IPS-20b (cell line): Measurements from ENCODE around the gene SMOC2.

Experiments
- H3K27ac ChIP-seq: one replicate; pipeline ENCODE4 v1.5.1; 2013; ENCODE audit warnings: low read length
- H3K27me3 ChIP-seq: 2 replicates; pipeline ENCODE4 v1.6.1; 2013; ENCODE audit warnings: mild to moderate bottlenecking, low read length, inconsistent platforms; ENCODE audit not compliant: insufficient read depth
- H3K36me3 ChIP-seq: 2 replicates; pipeline ENCODE4 v1.6.1; 2013; ENCODE audit warnings: low read depth, mild to moderate bottlenecking, inconsistent platforms, low read length, moderate library complexity; ENCODE audit not compliant: insufficient read depth
- H3K4me1 ChIP-seq: 2 replicates; pipeline ENCODE4 v1.6.1; 2013; ENCODE audit warnings: mild to moderate bottlenecking, control low read depth, inconsistent platforms, low read length, moderate library complexity; ENCODE audit not compliant: insufficient read depth
- H3K4me3 ChIP-seq: 2 replicates; pipeline ENCODE4 v1.5.1; 2013; ENCODE audit warnings: mild to moderate bottlenecking, low read length, inconsistent platforms
- H3K9ac ChIP-seq: 2 replicates; pipeline ENCODE4 v1.6.1; 2013; ENCODE audit warnings: low read depth, mild to moderate bottlenecking, inconsistent platforms, low read length, moderate library complexity
- H3K9me3 ChIP-seq: 2 replicates; pipeline ENCODE4 v1.6.1; 2013; ENCODE audit warnings: mild to moderate bottlenecking, low read depth, low read length, inconsistent platforms; ENCODE audit not compliant: insufficient read depth

Gene SMOC2

GRCh38 chr6:168496139-168496996 lies 55.4 kb downstream of the SMOC2 start:
- Histone ChIP-seq H3K27me3 (no peaks in the 10 kb centered on the region), H3K27ac (no peak overlapping the region), H3K4me3 (no peak overlapping the region), H3K4me1 (peaks cover 3% of the 10 kb centered on the region; the same call in 1 of the 2 replicates), H3K36me3 (no peaks in the 10 kb centered on the region), H3K9ac (no peak overlapping the region), H3K9me3 (no peaks in the 10 kb centered on the region)

- H3K9ac ChIP-seq = no peak overlapping the region
- no peaks in the 10 kb centered on the region for H3K36me3 ChIP-seq
- no peak overlapping the region for H3K4me3 ChIP-seq
- H3K27ac ChIP-seq = no peak overlapping the region
- no peaks in the 10 kb centered on the region for H3K27me3 ChIP-seq
- H3K4me1 ChIP-seq = peaks cover 3% of the 10 kb centered on the region; the same call in 1 of the 2 replicates
- no peaks in the 10 kb centered on the region for H3K9me3 ChIP-seq
These were observed 56.0 kb downstream of the SMOC2 start for GRCh38 chr6:168496997-168497331.

GRCh38 chr6:168497381-168497780 lies 56.4 kb downstream of the SMOC2 start:
- Histone ChIP-seq H3K4me1 (peaks cover 3% of the 10 kb centered on the region; the same call in 1 of the 2 replicates), H3K9me3 (no peaks in the 10 kb centered on the region), H3K9ac (no peak overlapping the region), H3K27ac (no peak overlapping the region), H3K36me3 (no peaks in the 10 kb centered on the region), H3K27me3 (no peaks in the 10 kb centered on the region), H3K4me3 (no peak overlapping the region)

- H3K4me1 ChIP-seq = peaks cover 3% of the 10 kb centered on the region; the same call in 1 of the 2 replicates
- no peaks in the 10 kb centered on the region for H3K9me3 ChIP-seq
- no peaks in the 10 kb centered on the region for H3K36me3 ChIP-seq
- H3K9ac ChIP-seq = no peak overlapping the region
- no peaks in the 10 kb centered on the region for H3K27me3 ChIP-seq
- no peak overlapping the region for H3K4me3 ChIP-seq
- H3K27ac ChIP-seq = no peak overlapping the region
These were observed 57.3 kb downstream of the SMOC2 start for GRCh38 chr6:168498161-168498843.

- H3K27me3 ChIP-seq = no peaks in the 10 kb centered on the region
- no peak overlapping the region for H3K4me3 ChIP-seq
- H3K9me3 ChIP-seq = no peaks in the 10 kb centered on the region
- no peaks in the 10 kb centered on the region for H3K36me3 ChIP-seq
- no peak overlapping the region for H3K9ac ChIP-seq
- H3K27ac ChIP-seq = no peak overlapping the region
- peaks cover 3% of the 10 kb centered on the region; the same call in 1 of the 2 replicates for H3K4me1 ChIP-seq
These were observed 58.2 kb downstream of the SMOC2 start for GRCh38 chr6:168499045-168499650.

GRCh38 chr6:168500519-168500918 lies 59.5 kb downstream of the SMOC2 start:
- no peaks in the 10 kb centered on the region for H3K9me3 ChIP-seq
- H3K9ac ChIP-seq = no peak overlapping the region
- H3K27me3 ChIP-seq = no peaks in the 10 kb centered on the region
- H3K4me1 ChIP-seq = peaks cover 3% of the 10 kb centered on the region; the same call in 1 of the 2 replicates
- H3K27ac ChIP-seq = no peak overlapping the region
- H3K4me3 ChIP-seq = no peak overlapping the region
- H3K36me3 ChIP-seq = no peaks in the 10 kb centered on the region

- no peak overlapping the region for H3K27ac ChIP-seq
- H3K9me3 ChIP-seq = no peaks in the 10 kb centered on the region
- no peak overlapping the region for H3K4me3 ChIP-seq
- no peak overlapping the region for H3K9ac ChIP-seq
- H3K4me1 ChIP-seq = peaks cover 7% of the 10 kb centered on the region; the same call in 1 of the 2 replicates
- no peaks in the 10 kb centered on the region for H3K27me3 ChIP-seq
- no peaks in the 10 kb centered on the region for H3K36me3 ChIP-seq
These were observed 60.6 kb downstream of the SMOC2 start for GRCh38 chr6:168501561-168501960.

- Histone ChIP-seq H3K9me3 (no peaks in the 10 kb centered on the region), H3K27ac (no peak overlapping the region), H3K36me3 (no peaks in the 10 kb centered on the region), H3K4me3 (no peak overlapping the region), H3K4me1 (peaks cover 8% of the 10 kb centered on the region; the same call in 1 of the 2 replicates), H3K27me3 (no peaks in the 10 kb centered on the region), H3K9ac (no peak overlapping the region)
These were observed 63.4 kb downstream of the SMOC2 start for GRCh38 chr6:168504366-168504765.

- no peak overlapping the region for H3K9ac ChIP-seq
- H3K36me3 ChIP-seq = no peaks in the 10 kb centered on the region
- H3K27me3 ChIP-seq = no peaks in the 10 kb centered on the region
- H3K9me3 ChIP-seq = no peaks in the 10 kb centered on the region
- H3K4me1 ChIP-seq = peaks cover 8% of the 10 kb centered on the region; the same call in 1 of the 2 replicates
- no peak overlapping the region for H3K4me3 ChIP-seq
- no peak overlapping the region for H3K27ac ChIP-seq
These were observed 65.5 kb downstream of the SMOC2 start for GRCh38 chr6:168506460-168506859.

GRCh38 chr6:168507297-168507696 lies 66.3 kb downstream of the SMOC2 start:
- Histone ChIP-seq H3K4me1 (peaks cover 8% of the 10 kb centered on the region; the same call in 1 of the 2 replicates), H3K36me3 (no peaks in the 10 kb centered on the region), H3K9me3 (no peaks in the 10 kb centered on the region), H3K27me3 (no peaks in the 10 kb centered on the region), H3K4me3 (no peak overlapping the region), H3K9ac (no peak overlapping the region), H3K27ac (no peak overlapping the region)

- Histone ChIP-seq H3K9ac (no peak overlapping the region), H3K27ac (no peak overlapping the region), H3K36me3 (no peaks in the 10 kb centered on the region), H3K27me3 (no peaks in the 10 kb centered on the region), H3K4me3 (no peak overlapping the region), H3K4me1 (peaks cover 8% of the 10 kb centered on the region; the same call in 1 of the 2 replicates), H3K9me3 (no peaks in the 10 kb centered on the region)
These were observed 66.7 kb downstream of the SMOC2 start for GRCh38 chr6:168507730-168508129.
